Activated gamma-delta T cell (primary cell): ENCODE measurements around the gene SH3PXD2A.

Experiments
- DNase-seq: peaks from one replicate; lab custom pipeline; 2025; lab: John Stamatoyannopoulos, UW

The SH3PXD2A gene

DNA sequence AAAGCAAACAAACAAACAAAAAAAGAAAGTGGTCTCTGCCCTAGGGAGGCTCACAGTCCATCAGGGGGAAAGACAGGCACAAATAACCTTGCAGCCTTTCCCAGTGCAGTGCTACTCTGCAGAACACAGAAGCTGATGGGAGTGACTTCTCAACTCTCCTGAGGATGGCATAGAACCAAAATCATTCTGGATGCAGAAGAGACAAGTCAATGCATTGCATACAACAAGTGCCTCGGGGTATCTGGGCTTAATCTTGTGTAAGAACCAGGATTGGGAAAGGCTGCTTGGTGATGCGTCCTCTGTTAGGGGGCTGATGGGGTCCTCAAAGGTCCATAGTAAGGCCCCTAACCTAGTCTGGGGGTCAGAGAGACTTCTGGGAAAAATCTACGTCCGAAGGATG lies 293.0 kb downstream of the SH3PXD2A start:
- DNase-seq: no peak

DNA sequence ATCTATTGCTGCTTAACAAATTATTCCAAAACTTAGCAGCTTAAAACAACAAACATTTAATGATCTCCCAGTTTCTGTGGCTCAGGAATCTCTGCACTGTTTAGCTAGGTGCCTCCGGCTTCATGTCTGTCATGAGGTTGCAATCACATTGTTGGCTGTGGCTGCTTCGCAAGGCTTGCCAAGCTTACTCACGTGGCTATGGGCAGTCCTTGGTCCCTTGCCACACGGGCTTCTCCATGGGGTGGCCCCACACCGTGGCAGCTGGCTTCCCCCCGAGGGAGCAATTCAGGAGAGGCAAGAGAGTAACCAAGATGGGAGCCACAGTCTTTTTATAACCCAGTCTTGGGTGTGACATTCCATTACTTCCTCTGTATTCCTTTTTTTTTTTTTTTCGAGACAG lies 294.5 kb downstream of the SH3PXD2A start:
- no peak for DNase-seq

- no peak for DNase-seq
Observed at GRCh38 chr10:103559776-103560175, 295.6 kb downstream of the SH3PXD2A start.

DNA sequence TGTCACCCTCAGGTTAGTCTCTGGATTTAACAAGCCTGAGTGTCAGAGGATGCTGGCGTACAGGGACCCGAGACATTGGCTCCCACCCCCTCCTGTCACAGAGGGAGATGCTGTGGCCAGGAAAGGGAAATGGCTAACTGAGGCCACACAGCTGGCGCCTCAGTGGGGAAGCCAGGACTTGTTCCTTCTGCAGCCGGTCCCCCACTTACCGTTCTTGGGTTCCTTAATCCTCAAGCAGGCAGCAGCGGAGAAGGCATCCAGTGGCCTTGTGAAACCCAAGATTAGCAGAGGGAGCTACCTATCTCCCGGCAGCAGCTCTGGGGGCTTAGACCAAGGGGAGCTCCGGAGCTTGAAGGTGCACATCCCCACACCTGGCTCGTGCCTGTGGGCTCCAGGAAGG lies 296.5 kb downstream of the SH3PXD2A start:
- DNase-seq: no peak

DNA sequence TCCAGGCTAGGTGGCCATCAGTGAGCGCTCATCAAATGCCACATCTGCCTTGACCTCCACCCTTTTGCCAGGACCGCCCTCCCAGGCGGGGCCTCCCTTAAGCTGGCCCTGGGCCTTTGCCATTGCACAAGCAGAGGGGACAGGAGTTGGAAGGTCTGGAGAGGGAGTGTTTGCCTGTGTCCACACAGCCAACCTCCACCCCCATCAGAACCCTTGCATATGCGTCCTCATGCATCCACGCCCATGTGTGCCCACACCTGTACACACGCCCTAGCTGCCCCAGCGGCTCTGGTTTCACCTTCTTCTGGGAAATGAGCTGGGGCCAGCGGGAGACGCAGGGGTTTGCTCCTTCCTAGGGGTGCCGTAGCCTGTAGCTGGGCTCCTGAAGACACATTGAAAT lies 297.9 kb downstream of the SH3PXD2A start:
- DNase-seq: no peak

- DNase-seq: no peak
Observed at GRCh38 chr10:103556383-103557007, 298.9 kb downstream of the SH3PXD2A start.

DNA sequence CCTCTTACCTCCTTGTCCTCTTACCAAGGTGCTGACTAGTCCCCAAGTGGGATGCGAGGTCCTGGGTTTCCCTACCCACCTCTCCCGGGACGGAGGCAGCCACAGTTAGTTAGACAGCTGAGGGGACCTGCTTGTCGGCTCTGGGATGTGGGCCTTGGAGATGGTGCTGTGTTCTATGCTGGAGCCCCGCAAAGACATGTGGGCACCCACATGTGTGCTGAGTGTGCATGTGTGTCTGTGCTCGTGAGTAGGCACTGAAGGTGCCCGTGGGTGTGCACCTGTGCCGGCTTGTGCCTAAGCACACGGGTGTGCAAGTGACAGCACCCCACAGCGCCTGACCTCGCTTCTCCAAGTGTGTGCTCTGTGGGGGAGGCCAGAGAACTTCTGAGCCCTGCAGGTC lies 299.7 kb downstream of the SH3PXD2A start:
- no peak for DNase-seq

GRCh38 chr10:103555325-103555649 lies 300.1 kb downstream of the SH3PXD2A start:
- DNase-seq: no peak

GRCh38 chr10:103554488-103555324 lies 300.7 kb downstream of the SH3PXD2A start:
- DNase-seq: no peak

DNA sequence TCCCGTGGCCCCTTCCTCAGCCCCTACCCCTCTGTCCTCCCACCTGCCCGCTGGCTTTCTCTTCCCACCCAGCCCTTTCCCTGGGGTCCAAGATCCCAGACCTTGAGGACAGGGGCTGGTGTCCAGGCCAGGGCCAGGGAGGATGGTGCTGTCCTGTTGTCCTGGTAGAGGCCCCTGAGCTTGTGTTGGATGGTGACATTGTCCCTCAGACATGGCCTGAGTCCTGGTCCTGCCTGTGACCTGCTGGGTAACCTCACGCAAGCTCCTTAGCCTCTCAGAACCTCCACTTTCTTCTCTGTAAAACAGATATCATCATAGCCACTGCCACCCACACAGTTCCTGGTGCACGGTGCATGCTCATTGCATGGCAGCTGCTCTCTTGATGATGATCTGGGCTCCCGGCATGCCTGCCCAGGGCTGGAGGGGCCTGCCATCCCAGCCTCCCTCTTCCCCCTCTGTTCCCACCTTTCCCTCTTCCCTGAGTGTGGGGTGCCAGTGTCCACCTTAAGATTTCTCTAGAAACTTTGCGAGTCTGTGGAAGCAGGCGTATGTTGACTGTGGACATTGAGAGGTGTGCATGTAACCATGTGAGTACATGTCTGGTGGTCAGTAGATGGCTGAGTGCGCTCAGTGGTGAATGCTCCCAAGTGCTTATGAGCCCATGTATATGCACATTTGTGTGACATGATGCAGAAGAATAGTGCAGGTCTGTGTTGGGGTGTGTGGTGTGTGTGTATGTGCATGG lies 301.5 kb downstream of the SH3PXD2A start:
- DNase-seq: no peak

- no peak for DNase-seq
Observed at GRCh38 chr10:103552856-103553742, 302.3 kb downstream of the SH3PXD2A start.

- DNase-seq: no peak
Observed at GRCh38 chr10:103551619-103552602, 303.5 kb downstream of the SH3PXD2A start.

DNA sequence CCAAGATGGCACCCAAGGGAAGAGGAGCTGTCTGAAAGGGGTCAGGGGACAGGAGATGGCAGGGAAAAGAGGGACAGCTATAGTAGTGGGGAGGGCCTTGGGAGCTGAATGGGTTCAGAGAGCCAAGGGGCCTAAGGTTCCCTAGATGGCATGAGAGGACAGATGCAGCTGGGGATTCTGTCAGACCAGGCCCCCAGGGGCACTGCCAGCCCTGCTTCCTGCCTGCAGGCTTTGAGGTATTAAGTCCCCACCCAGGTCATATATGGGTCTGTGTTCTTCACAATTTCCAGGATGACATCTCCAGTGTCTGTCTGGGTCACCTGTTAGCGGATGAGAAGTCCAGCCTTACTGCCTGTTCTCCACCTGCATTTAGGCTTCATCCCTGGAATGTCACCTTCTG lies 305.1 kb downstream of the SH3PXD2A start:
- DNase-seq: no peak

GRCh38 chr10:103549349-103549685 lies 306.1 kb downstream of the SH3PXD2A start:
- no peak for DNase-seq

- DNase-seq: no peak
Observed at GRCh38 chr10:103548581-103549348, 306.6 kb downstream of the SH3PXD2A start.

DNA sequence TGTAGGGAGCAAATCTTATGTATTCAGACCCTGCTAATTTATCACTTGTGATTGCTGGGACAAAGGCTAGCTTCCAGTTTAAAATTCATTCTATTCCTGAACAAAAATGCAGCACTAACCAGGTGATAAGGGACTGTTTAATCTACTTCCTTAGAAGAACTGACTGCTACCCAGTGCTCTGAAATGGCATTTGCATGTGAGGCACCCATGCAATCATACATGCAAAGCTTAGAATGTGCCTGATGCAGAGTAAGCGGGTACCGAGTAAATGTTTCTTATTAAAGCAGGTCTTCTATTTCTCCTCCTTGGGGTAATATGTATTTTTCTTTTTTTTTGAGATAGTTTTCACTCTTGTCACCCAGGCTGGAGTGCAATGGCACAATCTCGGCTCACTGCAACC lies 307.4 kb downstream of the SH3PXD2A start:
- DNase-seq: no peak

- no peak for DNase-seq
Observed at GRCh38 chr10:103547391-103547946, 307.9 kb downstream of the SH3PXD2A start.

GRCh38 chr10:103546401-103546800 lies 309.0 kb downstream of the SH3PXD2A start:
- no peak for DNase-seq

GRCh38 chr10:103545771-103546281 lies 309.6 kb downstream of the SH3PXD2A start:
- DNase-seq: no peak

DNA sequence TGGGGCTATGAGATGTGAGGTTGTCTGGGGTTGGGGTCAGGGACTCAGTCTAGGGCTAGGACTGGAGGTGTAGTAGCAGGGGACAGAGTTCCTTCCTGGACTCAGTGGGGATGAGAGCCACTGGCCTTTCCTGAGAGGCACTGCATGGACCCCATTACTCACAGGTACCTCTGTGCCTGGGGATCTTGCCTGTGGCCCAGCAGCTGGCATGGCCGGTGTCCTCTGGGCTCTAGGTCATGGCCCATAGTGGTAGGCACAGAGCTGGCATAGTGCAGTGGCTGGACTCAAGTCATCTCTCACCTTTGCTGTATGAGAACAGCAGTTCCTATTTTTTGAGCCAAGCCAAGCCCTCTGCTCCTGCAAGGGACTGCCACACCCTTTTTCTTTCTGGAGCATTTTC lies 310.0 kb downstream of the SH3PXD2A start:
- no peak for DNase-seq
